Keratinocyte (primary cell): ENCODE results near the gene OR7A5.

ENCODE experiments used
- CTCF ChIP-seq, 3 experiments: IDR thresholded peaks in 1 of 3; conservative IDR thresholded peaks in 1 of 3; optimal IDR thresholded peaks in 1 of 3; 2 replicates in 2 of 3; 3 replicates in 1 of 3; pipeline versions ENCODE3 to v1.5.1; 2011; ENCODE audit warnings: low read length in 3 of 3, mild to moderate bottlenecking in 3 of 3, moderate library complexity in 2 of 3, control low read depth in 1 of 3, inconsistent platforms in 1 of 3; ENCODE audit not compliant: insufficient read depth in 2 of 3; ENCODE audit errors: extremely low read depth in 1 of 3
- EZH2 ChIP-seq: IDR thresholded peaks from one replicate; pipeline ENCODE4 v1.6.1; 2012; ENCODE audit warnings: inconsistent platforms, mild to moderate bottlenecking, low read length, moderate library complexity

GRCh38 chr19:14782626-14783409, 52.2 kb downstream of the OR7A5 start:
- TF ChIP-seq CTCF (optimal IDR thresholded peaks at IDR 0.05 in 1 of 3, IDR thresholded peaks at IDR 0.05 in 1 of 3, conservative IDR thresholded peaks at IDR 0.05 in 1 of 3; ENCODE audit: extremely low read depth in 1 of 3, insufficient read depth in 2 of 3, low read length in 3 of 3) = no peak
- no peak for TF ChIP-seq EZH2
